ENCODE data around the gene LBH. TPM values are rescaled to one million over a fixed set of nuclear protein-coding genes. Genes with fewer than 3 reads are reported as not detected.

The LBH gene
- total RNA-seq, 1 donor from 2014 or later, result 74.7 TPM

- H3K4me3 Mint-ChIP-seq (ENCODE audit: unreplicated experiment), result no peak overlapping the region
- no peak for TF ChIP-seq CTCF (IDR thresholded peaks at IDR 0.05)
- no peak for DNase-seq (ENCODE audit: extremely low spot score, unreplicated experiment)
- no peaks in the 10 kb centered on the region for H3K36me3 Mint-ChIP-seq (ENCODE audit: unreplicated experiment)
- H3K27ac Mint-ChIP-seq (ENCODE audit: unreplicated experiment), result no peak overlapping the region
- no peaks in the 10 kb centered on the region for H3K9me3 Mint-ChIP-seq (ENCODE audit: unreplicated experiment)
- H3K27me3 Mint-ChIP-seq (ENCODE audit: unreplicated experiment), result no peaks in the 10 kb centered on the region
- H3K4me1 Mint-ChIP-seq (ENCODE audit: unreplicated experiment), result peaks cover 28% of the 10 kb centered on the region
Measured at GRCh38 chr2:30223413-30223874, 7.9 kb upstream of the LBH start.

GRCh38 chr2:30224151-30224550 is 7.2 kb upstream of the LBH start:
- Mint-ChIP-seq H3K27me3 (ENCODE audit: unreplicated experiment) (no peaks in the 10 kb centered on the region), H3K4me3 (ENCODE audit: unreplicated experiment) (no peak overlapping the region), H3K27ac (ENCODE audit: unreplicated experiment) (no peak overlapping the region), H3K36me3 (ENCODE audit: unreplicated experiment) (no peaks in the 10 kb centered on the region), H3K4me1 (ENCODE audit: unreplicated experiment) (peaks cover 28% of the 10 kb centered on the region), H3K9me3 (ENCODE audit: unreplicated experiment) (no peaks in the 10 kb centered on the region)
- TF ChIP-seq CTCF (IDR thresholded peaks at IDR 0.05), result no peak
- DNase-seq (ENCODE audit: extremely low spot score, unreplicated experiment), result no peak

GRCh38 chr2:30225131-30225762 is 6.1 kb upstream of the LBH start:
- Mint-ChIP-seq H3K36me3 (ENCODE audit: unreplicated experiment) (no peaks in the 10 kb centered on the region), H3K4me1 (ENCODE audit: unreplicated experiment) (peaks cover 30% of the 10 kb centered on the region), H3K9me3 (ENCODE audit: unreplicated experiment) (no peaks in the 10 kb centered on the region), H3K4me3 (ENCODE audit: unreplicated experiment) (peak overlapping the region; percentile 74), H3K27me3 (ENCODE audit: unreplicated experiment) (no peaks in the 10 kb centered on the region), H3K27ac (ENCODE audit: unreplicated experiment) (peak overlapping the region; percentile 98)
- DNase-seq (ENCODE audit: extremely low spot score, unreplicated experiment), result no peak
- peak; percentile 21 for TF ChIP-seq CTCF (IDR thresholded peaks at IDR 0.05)

GRCh38 chr2:30226144-30227032 is 4.9 kb upstream of the LBH start:
- Mint-ChIP-seq H3K4me3 (ENCODE audit: unreplicated experiment) (peak overlapping the region; percentile 74), H3K36me3 (ENCODE audit: unreplicated experiment) (no peaks in the 10 kb centered on the region), H3K4me1 (ENCODE audit: unreplicated experiment) (peaks cover 37% of the 10 kb centered on the region), H3K27me3 (ENCODE audit: unreplicated experiment) (no peaks in the 10 kb centered on the region), H3K27ac (ENCODE audit: unreplicated experiment) (peak overlapping the region; percentile 98), H3K9me3 (ENCODE audit: unreplicated experiment) (no peaks in the 10 kb centered on the region)
- no peak for DNase-seq (ENCODE audit: extremely low spot score, unreplicated experiment)
- TF ChIP-seq CTCF (IDR thresholded peaks at IDR 0.05), result no peak

GRCh38 chr2:30229596-30229995 is 1.7 kb upstream of the LBH start:
- no peaks in the 10 kb centered on the region for H3K27me3 Mint-ChIP-seq (ENCODE audit: unreplicated experiment)
- no peak for TF ChIP-seq CTCF (IDR thresholded peaks at IDR 0.05)
- H3K9me3 Mint-ChIP-seq (ENCODE audit: unreplicated experiment), result no peaks in the 10 kb centered on the region
- H3K4me1 Mint-ChIP-seq (ENCODE audit: unreplicated experiment), result peaks cover 56% of the 10 kb centered on the region
- H3K36me3 Mint-ChIP-seq (ENCODE audit: unreplicated experiment), result peaks cover 2% of the 10 kb centered on the region
- H3K4me3 Mint-ChIP-seq (ENCODE audit: unreplicated experiment), result no peak overlapping the region
- no peak overlapping the region for H3K27ac Mint-ChIP-seq (ENCODE audit: unreplicated experiment)
- DNase-seq (ENCODE audit: extremely low spot score, unreplicated experiment), result no peak

All from osteocyte (in vitro differentiated cells).